Activated CD4-positive, alpha-beta T cell treated with anti-CD3 and anti-CD28 coated beads, Interleukin-2, amount 50 U/mL, for 48 hours (primary cell): ENCODE data around the gene ZNF485.
A peak's percentile ranks its signal among the peaks of the same experiment; 100 is the strongest.
"Not testable (repeated sequence)": the region's sequence is repeated elsewhere in the genome, so short reads cannot be mapped to it uniquely, and the experiment has no call there.

Source experiments
- DNase-seq, 2 experiments: peaks; one replicate each; pipeline ENCODE4 v3.0.0-alpha.2; 2020

The ZNF485 gene

DNA sequence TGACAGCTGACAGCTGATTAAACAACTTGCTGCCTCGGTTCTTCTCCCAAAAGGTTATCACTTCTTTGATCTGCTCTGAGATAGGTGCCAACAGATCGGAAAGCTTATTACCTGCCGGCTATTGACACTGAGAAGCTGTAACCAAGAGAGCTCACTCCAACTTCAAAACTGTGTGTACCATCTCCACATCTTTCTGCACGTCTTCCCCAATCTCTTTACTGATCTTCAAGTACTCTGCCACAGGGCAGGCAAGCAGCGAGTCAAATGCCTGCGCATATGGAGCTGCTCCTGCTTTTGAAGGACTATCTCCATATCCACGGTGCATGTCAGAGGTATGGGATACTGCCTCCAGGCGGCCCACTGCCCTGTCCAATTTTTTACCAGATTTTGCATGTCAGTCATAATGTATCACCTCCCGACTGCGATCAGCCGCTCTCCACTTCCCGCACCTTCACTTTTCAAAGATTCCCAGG is 352 bp upstream of the ZNF485 start:
- DNase-seq: no peak

DNA sequence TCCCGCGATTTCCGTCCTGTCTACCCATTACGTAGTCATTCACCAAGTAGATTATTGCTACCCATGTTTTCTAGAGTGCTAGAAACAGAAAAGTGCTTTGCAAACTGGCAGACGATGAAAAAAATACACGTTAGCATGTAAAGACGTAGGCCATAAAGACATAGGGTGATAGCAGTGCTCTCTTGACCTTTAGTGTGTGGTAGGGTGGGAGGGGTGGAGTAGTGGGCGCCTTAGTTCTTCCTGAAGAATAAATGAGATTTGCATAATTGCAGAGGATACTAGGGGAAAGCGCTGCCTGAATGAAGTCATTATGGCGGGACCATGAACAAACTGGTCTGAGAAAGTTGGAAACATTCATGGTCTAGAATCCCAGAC is 948 bp downstream of the ZNF485 start:
- no peak for DNase-seq

DNA sequence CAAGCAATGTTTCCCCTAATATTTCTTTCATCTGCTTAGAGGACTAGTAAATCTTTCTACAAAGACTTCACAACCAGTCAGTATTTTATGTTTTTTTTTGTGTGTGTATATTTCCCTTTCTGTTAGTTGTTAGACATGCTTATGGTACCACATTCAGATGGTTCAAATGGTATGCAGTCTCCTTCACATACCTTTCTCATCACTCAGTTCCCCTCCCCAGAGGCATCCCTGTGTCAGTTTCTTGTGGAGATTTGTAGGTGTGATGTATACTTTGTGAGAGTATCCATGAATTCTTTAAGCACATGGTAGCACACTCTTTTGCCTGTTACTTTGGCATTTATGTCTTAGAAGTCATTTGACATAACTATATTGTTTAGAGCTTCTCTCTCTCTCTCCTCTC is 4.4 kb downstream of the ZNF485 start:
- no peak for DNase-seq

DNA sequence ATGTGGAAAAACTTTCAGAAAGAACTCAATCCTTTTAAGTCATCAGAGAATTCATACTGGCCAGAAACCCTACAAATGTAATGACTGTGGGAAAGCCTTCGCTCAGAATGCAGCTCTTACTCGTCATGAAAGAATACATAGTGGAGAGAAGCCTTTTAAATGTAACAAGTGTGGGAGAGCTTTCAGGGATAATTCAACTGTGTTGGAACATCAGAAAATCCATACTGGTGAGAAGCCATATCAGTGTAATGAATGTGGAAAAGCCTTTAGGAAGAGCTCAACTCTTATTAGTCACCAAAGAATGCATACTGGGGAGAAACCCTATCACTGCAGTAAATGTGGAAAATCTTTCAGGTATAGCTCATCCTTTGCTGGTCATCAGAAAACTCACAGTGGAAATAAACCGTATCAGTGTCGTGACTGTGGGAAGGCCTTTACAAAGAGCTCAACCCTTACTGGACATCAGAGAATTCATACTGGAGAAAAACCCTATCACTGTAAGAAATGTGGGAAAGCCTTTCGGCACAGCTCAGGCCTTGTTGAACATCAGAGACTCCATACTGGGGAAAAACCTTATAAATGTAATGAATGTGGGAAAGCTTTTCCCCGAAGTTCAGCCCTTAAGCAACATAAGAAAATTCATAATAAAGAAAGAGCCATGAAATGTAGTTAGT is 10.6 kb downstream of the ZNF485 start:
- DNase-seq: no peak

DNA sequence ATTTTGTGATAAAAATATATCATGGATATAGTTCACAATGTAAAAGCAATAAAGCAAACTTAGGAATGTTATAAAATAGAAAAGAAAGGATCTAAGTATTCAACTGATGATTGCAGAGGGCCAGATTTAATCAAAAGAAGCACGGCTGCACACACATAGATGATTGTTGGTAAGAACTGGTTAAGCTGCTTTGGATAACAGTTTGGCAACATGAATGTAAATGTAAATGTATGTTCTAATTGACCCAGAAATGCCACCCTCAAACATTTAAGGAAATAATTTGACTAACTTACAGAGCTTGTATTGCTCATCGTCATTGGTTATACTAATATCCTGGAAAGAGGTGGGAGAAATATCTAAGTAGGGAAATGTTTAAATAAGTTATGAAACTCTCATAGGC is 13.1 kb downstream of the ZNF485 start:
- no peak for DNase-seq

DNA sequence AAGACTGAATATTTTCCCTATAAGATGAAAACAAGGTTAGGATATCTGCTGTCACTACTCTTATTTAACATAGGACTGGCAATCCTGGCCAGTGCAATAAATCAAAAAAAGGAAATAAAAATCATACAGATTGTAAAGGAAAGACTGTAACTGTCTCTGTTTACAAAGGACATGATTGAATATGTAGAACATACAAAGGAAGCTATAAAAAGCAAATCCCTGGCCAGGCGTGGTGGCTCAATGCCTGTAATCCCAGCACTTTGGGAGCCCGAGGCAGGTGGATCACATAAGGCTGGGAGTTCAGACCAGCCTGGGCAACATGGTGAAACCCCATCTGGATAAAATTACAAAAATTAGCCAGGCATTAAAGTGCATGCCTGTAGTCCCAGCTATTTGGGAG is 15.8 kb downstream of the ZNF485 start:
- no peak for DNase-seq

DNA sequence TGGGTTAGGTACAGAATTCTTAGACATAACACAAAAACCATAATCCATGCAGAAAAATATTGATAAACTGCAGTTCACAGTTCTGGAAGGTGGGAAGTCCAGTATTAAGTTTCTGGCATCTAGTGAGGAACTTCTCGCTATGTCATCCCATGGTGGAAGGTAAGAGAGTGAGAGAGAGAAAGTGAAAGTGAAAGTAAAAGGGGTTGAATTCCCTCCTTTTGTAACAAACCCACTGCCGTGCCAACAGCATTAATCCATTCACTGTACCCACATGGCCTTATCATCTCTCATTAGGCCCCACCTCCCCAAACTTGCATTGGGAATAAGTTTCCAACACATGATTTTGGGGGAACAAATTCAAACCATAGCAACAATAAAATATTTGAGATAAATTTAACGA is 17.1 kb downstream of the ZNF485 start:
- DNase-seq: no peak

DNA sequence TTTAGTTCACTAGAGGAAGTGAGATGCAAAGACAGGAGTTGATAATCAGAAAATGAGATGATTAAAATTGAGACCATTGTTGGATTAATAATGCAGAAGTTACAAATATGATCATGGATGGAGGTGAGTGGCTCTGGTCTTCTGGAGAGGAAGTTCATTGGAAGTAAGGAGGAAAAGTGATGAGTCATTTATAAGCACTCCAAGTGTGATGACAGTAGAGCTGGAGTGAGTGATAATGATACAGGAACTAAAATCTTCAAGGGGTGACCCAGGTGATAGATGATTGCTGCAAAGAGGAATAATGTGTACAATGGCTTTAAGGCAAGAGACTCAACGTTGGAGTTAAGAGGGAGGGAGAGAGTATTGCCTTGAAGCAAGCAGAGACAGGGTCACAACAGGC is 21.7 kb downstream of the ZNF485 start:
- DNase-seq: no peak

DNA sequence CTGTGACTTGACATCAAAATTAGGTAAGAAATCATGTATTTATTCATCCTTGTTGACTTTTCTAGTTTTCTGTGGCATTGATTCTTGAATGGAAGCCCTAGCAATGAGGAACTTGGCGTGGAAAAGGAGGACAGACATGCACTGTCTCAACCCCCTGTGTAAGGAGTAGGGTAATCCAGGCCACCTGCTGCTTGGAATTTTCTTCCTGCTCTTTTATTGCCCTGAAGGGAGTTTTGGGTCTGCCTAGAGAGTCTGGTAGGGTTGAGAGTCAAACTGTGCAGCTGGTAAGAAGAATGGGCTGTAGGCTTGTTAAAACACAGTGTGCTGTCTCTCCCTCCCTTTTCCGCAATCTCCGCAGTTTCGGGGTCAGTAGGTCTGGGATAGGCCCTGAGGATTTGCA is 22.7 kb downstream of the ZNF485 start:
- no peak for DNase-seq

DNA sequence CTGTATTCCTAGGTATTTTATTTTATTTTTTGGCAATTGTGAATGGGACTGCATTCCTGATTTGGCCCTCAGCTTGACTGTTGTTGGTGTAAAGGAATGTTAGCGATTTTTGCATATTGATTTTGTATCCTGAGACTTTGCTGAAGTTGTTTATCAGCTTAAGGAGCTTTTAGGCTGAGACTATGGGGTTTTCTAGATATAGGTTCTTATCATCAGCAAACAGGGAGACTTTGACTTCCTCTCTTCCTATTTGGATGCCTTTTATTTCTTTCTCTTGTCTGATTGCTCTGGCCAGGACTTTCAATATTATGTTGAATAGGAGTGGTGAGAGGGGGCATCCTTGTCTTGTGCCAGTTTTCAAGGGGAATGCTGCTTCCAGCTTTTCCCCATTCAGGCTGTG is 29.6 kb downstream of the ZNF485 start:
- DNase-seq: not testable (repeated sequence)

DNA sequence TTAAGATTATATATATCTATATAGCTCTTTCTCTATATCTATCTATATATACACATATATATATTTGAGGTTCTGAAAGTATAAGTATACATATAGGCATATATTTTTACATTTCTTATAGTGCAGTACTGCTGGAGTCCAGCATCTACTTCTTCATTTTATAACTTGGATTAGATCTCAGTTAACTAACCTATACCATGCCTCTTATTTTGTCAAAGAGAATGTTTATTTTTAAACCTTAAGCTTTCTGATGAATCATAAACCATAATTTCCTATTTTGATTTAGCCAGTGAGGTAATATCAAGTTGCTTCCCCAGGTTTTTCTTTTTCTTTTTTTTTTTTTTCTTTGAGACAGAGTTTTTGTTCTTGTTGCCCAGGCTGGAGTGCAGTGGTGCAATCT is 34.4 kb downstream of the ZNF485 start:
- DNase-seq: no peak

DNA sequence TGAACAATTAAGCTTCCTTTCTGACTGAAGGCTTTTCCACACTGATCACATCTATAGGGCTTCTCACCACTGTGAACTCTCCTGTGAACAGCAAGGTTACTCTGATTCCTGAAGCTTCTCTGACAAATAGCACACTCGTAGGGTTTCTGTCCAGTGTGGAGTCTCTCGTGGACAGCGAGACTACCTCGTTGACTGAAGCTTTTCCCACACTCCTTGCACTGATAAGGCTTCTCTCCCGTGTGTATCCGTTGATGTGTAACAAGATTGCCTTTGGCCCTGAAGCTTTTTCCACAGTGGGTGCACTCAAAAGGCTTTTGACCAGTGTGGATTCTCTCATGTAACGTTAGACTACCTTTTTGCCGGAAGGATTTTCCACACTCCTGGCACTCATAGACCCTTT is 38.0 kb downstream of the ZNF485 start:
- DNase-seq: no peak

DNA sequence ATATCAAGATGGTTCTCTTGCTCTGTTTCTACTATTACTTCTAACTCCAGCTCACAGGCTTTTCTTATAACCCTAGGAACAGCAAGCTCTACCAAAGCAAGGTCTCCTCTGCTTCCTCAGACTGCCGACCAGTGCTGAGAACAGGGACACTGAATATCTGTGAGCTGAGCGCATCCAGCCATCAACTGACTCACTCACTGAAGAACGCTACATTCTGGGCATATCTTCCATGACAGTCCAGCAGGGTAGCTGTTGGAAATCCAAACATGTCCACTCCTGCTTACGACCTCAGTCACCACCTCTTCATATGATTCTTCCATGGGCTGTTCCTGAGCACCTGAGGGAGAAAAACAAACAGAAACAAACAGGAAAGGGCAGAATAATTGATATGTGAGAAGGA is 39.6 kb downstream of the ZNF485 start:
- DNase-seq: no peak

DNA sequence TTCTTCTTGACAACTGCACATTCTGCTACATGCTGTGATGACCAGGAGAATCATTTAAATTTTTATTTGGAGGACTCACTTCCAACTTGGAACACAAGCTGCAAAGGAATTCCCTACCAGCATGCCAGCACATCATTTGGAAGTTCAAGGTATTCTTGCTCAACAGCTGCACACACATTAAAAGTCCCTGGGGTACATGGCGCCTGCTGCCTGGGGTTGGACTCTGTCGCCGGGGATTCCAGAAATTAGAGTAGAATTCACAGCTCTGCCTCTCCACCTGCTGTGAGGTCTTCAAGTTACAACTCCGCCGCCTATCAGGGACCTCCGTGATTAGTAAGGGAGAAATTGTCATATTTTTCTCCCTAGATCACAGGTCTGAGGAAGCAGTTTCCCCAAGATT is 41.3 kb downstream of the ZNF485 start:
- DNase-seq: no peak

DNA sequence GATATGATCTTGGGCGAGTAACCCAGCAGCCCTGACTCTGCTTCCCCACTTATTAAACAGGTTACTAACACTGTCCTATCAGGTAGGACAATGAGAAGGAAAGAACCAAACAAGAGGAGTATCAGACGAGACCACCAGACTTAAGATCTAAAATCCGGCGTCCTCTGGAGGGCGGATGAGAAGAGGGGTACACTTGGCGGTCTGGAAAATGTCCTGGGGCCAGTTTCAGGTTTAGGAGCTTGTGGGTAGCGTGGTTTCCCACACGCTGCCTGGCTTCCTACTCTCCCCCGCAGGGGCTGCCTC is 41.8 kb downstream of the ZNF485 start:
- DNase-seq: no peak

DNA sequence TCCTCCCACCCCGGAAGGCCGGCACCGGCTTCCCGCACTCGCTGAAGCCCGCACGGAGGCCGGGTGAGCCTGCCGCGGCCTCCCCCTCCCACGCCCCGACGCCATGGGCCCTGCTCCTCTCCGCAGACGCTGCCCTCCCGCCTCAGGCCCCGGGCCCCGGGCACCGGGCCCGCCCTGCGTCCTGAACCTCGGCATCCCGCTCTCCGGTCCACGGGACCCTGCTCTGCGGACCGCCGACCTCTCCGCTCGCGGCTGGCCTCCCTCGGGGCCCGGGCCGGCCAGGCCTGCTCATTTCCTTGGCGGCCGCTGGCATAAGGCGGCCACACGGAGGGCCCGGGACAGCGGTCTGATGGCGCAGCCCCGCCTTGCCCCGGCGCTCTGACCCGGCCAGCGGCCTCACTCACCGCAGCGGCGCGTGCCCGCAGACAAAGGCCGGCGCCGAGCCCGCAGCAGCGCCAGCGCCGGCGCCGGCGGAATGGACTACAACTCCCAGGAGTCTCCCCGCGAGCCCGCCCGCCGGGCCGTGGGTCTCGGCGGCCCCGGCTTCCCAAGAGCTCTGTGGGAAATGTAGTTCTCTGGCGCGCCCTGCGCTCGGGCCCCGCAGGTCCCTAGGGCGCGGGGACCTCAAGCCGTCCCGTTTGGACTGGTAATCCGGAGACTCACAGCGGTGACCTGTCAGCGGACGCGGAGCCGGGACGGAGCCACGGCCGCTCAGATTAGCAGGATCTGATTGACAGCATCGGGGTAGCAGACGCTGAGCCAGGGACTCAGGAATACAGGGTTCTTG is 42.4 kb downstream of the ZNF485 start, which contains the start of gene ZNF32:
ZNF32 (minus strand) TSS at position 484 of the 787 bp plus-strand sequence. CDS start 2,748 bp downstream, outside the sequence.
- peak; percentile 79 to 82 for DNase-seq

DNA sequence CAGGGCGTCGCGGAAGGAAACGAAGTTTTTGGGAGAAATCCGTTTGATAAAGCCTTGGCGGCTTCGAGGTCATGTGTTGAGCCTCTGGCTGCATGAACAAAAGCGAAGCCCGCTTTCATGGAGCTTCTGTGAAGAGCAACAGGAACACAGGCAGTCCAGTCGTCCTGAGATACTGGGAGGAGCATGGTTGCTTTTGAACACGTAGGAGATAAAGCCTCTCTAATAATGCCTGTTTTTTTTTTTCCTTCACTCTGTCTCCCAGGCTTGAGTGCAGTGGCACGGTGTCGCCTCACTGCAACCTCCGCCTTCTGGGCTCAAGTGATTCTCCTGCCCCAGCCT is 42.9 kb downstream of the ZNF485 start:
- no peak for DNase-seq

DNA sequence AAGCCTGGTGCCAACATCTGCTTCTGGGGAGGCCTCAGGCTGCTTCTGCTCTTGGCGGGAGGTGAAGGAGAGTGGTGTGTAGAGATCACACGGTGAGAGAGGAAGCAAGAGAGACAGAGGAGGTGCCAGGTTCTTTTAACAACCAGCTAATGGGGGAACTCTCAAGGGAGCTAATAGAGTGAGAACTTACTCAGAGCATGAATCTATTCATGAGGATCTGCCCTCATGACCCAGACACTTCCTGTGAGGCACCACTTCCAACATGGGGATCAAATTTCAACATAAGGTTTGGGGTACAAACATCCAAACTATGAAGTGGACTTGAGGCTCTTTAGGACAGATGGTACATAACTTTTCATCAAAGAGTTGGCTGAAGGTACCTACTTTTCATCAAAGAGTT is 47.5 kb downstream of the ZNF485 start:
- no peak for DNase-seq

DNA sequence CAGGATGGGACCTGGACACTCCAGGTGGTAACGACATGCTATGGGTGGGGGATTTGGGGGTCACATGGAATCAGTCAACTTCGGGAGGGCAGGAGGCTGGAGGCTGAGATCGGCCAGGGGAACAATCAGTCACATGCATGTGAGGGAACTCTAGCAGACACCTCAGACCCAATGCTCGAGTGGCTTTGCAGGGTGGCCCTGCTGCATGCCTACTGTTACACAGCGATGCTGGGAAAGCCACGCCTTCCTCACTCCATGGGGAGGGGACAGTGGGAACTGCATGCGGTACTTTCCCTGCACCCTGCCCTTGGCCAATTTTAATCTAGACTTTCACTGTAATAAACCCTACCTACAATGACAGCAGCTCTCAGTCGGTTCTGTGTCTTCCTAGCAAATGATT is 49.1 kb downstream of the ZNF485 start:
- DNase-seq: no peak

DNA sequence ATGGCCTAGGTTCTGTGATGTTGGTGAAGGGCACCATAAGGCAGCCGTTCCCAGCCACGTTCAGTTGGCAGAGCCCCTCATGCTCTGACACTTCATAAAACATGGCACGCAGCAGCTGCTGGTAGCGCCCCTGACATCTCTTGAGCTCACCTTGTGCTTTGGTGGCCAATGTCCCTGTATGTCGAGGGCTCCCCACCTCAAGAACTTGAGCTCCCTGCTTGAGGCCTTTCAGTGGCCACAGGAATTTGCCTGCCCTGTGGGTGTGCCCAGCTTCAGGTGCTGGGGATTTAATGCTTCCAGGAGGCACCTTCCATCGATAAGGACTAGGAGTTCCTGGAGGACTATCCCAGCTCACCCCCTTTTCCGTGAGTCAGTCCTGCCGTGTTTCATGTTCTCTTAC is 52.0 kb downstream of the ZNF485 start:
- DNase-seq: no peak

DNA sequence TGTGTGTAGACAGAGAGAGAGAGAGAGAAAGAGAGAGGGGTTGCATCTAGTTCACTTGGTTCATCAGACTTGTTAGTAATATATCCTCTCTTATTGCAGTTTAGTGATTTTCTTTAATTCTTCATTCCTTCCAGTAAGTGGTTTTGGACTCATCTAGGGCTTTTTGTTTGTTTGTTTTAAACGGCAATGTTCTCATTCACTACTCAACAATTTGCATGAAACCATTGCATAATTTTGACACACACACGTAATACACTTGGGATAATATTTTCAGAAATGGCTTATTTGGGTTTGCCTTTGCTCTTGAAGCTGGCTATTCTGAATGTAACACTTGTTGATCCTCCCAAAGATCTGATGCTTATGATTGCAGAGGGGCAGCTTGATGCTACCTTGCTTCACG is 58.8 kb downstream of the ZNF485 start:
- no peak for DNase-seq

DNA sequence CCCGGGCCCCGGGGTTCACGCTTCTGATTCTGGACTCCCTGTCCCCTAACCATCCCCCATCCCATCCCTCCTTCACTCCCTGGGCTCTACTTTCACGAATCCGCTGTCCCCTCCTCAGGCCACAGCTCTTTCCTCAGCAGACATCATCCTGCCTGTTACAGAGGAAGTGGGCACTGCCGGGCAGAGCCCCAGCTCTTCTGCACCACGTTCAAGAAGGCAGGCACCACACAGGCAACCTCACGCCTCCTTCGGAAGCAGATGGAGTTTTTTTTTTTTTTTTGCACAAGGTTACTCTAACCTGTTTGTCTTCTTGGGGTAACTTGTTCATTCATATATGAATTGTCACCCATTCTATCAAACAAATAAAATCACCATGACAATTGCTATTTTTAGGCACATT is 60.3 kb downstream of the ZNF485 start:
- no peak for DNase-seq

DNA sequence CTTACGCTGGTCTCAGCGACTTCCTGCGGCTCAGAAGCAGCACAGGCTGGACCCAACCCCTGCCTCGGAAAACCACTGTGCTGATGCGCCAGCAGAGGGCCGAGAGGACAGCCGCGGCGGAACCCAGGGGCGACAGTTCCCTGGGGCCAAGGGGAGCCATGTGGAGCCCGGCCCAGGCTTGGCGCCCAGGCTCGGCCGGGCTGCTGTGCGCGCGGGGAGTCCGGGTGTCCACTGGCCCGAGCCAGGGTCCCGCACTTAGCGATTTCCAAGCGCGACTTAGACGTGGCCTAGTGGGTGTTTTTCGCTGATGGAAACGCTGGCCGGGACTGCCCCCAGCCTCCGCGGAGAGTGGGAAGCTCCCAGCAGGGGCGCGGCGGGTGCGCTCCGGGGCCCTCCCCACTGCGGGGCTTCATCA is 61.1 kb downstream of the ZNF485 start:
- DNase-seq: no peak
